ENCODE results near the gene PDZD8. TPM values are rescaled to one million over a fixed set of nuclear protein-coding genes. Genes with fewer than 3 reads are reported as not detected.

PDZD8 gene
- polyA plus RNA-seq, 2 of the 4 experiments (the other 2 are of a cell fraction) = 27.4 to 76.7 TPM

- ATAC-seq (peak in 1 of 2 experiments; percentile 33; a peak in 2 of 6 replicates), FAIRE-seq (no peak), DNase-seq (ENCODE audit: low read depth in 1 of 2, low spot score in 1 of 2) (no peak)
- H3K27ac ChIP-seq = peak overlapping the region in 1 of 2 experiments; percentile 40; a peak in 3 of 6 replicates
- ChIA-PET CTCF (no interaction called here), POLR2A (no interaction called here)
- TF ChIP-seq JUN (IDR thresholded peaks at IDR 0.05) = no peak
- no peak for TF ChIP-seq TFCP2L1 (CRISPR knock-in tag; IDR thresholded peaks at IDR 0.05)
- TF ChIP-seq PHF8 (IDR thresholded peaks at IDR 0.05; ENCODE audit: borderline replicate concordance, low read depth) = no peak
- TF ChIP-seq ELK1 (IDR thresholded peaks at IDR 0.05; ENCODE audit: low read depth, low read length) = no peak
- TF ChIP-seq SREBF2 (IDR thresholded peaks at IDR 0.05) = no peak
- no peak for TF ChIP-seq SMC3 (IDR thresholded peaks at IDR 0.05)
- H3K4me2 ChIP-seq = peak overlapping the region; percentile 55
- no peak overlapping the region for H3K4me3 ChIP-seq
- H3K9me3 ChIP-seq = no peaks in the 10 kb centered on the region
- 95% methylated on average over 1 of the region's 1 CpG for WGBS (ENCODE audit: missing lambda C conversion rate)
- peaks cover 98% of the 10 kb centered on the region for H3K4me1 ChIP-seq
Measured at GRCh38 chr10:117351558-117351957, 23.7 kb downstream of the PDZD8 start.

- ChIA-PET POLR2A (no interaction called here), CTCF (no interaction called here)
- peak overlapping the region; percentile 55 for H3K4me2 ChIP-seq
- DNase-seq (ENCODE audit: low read depth in 1 of 2, low spot score in 1 of 2) = no peak
- H3K4me3 ChIP-seq = no peak overlapping the region
- 71% methylated on average over 3 of the region's 3 CpGs for WGBS (ENCODE audit: missing lambda C conversion rate)
- TF ChIP-seq RARB (CRISPR knock-in tag; IDR thresholded peaks at IDR 0.05) = no peak
- TF ChIP-seq FOSL2 (IDR thresholded peaks at IDR 0.05) = no peak
- no peak for TF ChIP-seq FOSL2 (CRISPR knock-in tag; IDR thresholded peaks at IDR 0.05)
- TF ChIP-seq HDAC2 (IDR thresholded peaks at IDR 0.05) = no peak
- no peak for TF ChIP-seq RFX5 (IDR thresholded peaks at IDR 0.05)
- TF ChIP-seq TP53 (CRISPR knock-in tag; IDR thresholded peaks at IDR 0.05) = no peak
- TF ChIP-seq SMC3 (IDR thresholded peaks at IDR 0.05) = no peak
- TF ChIP-seq FOSB (CRISPR knock-in tag; IDR thresholded peaks at IDR 0.05) = no peak
- TF ChIP-seq GATA3 (IDR thresholded peaks at IDR 0.05; ENCODE audit: borderline replicate concordance) = no peak
- no peak for TF ChIP-seq RNF2 (IDR thresholded peaks at IDR 0.05; ENCODE audit: borderline replicate concordance, low read depth)
- no peak for TF ChIP-seq ZSCAN20 (CRISPR knock-in tag; IDR thresholded peaks at IDR 0.05)
- no peak for TF ChIP-seq SREBF2 (IDR thresholded peaks at IDR 0.05)
- H3K27ac ChIP-seq = peak overlapping the region in 1 of 2 experiments; percentile 40; a peak in 3 of 6 replicates
- H3K9me3 ChIP-seq = no peaks in the 10 kb centered on the region
- no peak for ATAC-seq
- peaks cover 98% of the 10 kb centered on the region for H3K4me1 ChIP-seq
- FAIRE-seq = no peak
Measured at GRCh38 chr10:117350909-117351308, 24.3 kb downstream of the PDZD8 start.

- no peak for DNase-seq (ENCODE audit: low read depth in 1 of 2, low spot score in 1 of 2)
- POLR2A ChIA-PET = no interaction called here
- ATAC-seq = peak in 1 of 2 experiments; percentile 11; a peak in 1 of 6 replicates
- no peaks in the 10 kb centered on the region for H3K9me3 ChIP-seq
- WGBS (ENCODE audit: missing lambda C conversion rate) = 71% methylated on average over 5 of the region's 5 CpGs
- CTCF ChIA-PET = interaction anchor here (1.1 to 1.2 kb wide), 4 partner anchors 19 to 131 kb away, joined by 3 to 5 read pairs (median 4); no protein-coding TSS in a partner anchor
- H3K4me2 ChIP-seq = peak overlapping the region; percentile 39
- no peak for TF ChIP-seq CEBPB (IDR thresholded peaks at IDR 0.05)
- H3K4me1 ChIP-seq = peaks cover 95% of the 10 kb centered on the region
- H3K4me3 ChIP-seq = no peak overlapping the region
- H3K27ac ChIP-seq = peak overlapping the region; percentile 14 to 62; a peak in 4 of 6 replicates
- FAIRE-seq = no peak
Measured at GRCh38 chr10:117348236-117348635, 27.0 kb downstream of the PDZD8 start.

GRCh38 chr10:117346574-117346973 is 28.7 kb downstream of the PDZD8 start:
- no peak for ATAC-seq
- ChIA-PET CTCF (no interaction called here), POLR2A (no interaction called here)
- Histone ChIP-seq H3K4me2 (peak overlapping the region; percentile 50; the same call in 1 of the 3 replicates), H3K9me3 (no peaks in the 10 kb centered on the region), H3K4me1 (peaks cover 95% of the 10 kb centered on the region), H3K27ac (peak overlapping the region in 1 of 2 experiments; percentile 60; a peak in 3 of 6 replicates), H3K4me3 (no peak overlapping the region)
- WGBS (ENCODE audit: missing lambda C conversion rate) = 97% methylated on average over 3 of the region's 3 CpGs
- no peak for DNase-seq (ENCODE audit: low read depth in 1 of 2, low spot score in 1 of 2)
- no peak for FAIRE-seq
- TF ChIP-seq PBX3 (IDR thresholded peaks at IDR 0.05) (no peak), TFCP2L1 (CRISPR knock-in tag; IDR thresholded peaks at IDR 0.05) (no peak), HOXA7 (CRISPR knock-in tag; IDR thresholded peaks at IDR 0.05) (no peak), ZC3H11A (IDR thresholded peaks at IDR 0.05) (no peak), USF2 (IDR thresholded peaks at IDR 0.05) (no peak), POLR2AphosphoS2 (conservative IDR thresholded peaks at IDR 0.05; ENCODE audit: low read length) (no peak), SREBF2 (IDR thresholded peaks at IDR 0.05) (no peak), JUN (IDR thresholded peaks at IDR 0.05) (no peak), ELK1 (IDR thresholded peaks at IDR 0.05; ENCODE audit: low read depth, low read length) (no peak), MAZ (IDR thresholded peaks at IDR 0.05; ENCODE audit: borderline replicate concordance, low read depth, low read length) (no peak), NPAS2 (CRISPR knock-in tag; IDR thresholded peaks at IDR 0.05; ENCODE audit: borderline replicate concordance) (no peak), HES2 (IDR thresholded peaks at IDR 0.05) (no peak), RNF2 (IDR thresholded peaks at IDR 0.05; ENCODE audit: borderline replicate concordance, low read depth) (no peak), MAFK (IDR thresholded peaks at IDR 0.05; ENCODE audit: partially characterized antibody) (no peak), FOXS1 (CRISPR knock-in tag; IDR thresholded peaks at IDR 0.05) (no peak), RAD21 (conservative IDR thresholded peaks at IDR 0.05 in 1 of 2, IDR thresholded peaks at IDR 0.05 in 1 of 2) (no peak), RFX5 (IDR thresholded peaks at IDR 0.05) (no peak)

Data from A549 (cell line).